ENCODE results near the gene TCP10L.
"Not testable (repeated sequence)": the region's sequence is repeated elsewhere in the genome, so short reads cannot be mapped to it uniquely, and the experiment has no call there.

Gene TCP10L

DNA sequence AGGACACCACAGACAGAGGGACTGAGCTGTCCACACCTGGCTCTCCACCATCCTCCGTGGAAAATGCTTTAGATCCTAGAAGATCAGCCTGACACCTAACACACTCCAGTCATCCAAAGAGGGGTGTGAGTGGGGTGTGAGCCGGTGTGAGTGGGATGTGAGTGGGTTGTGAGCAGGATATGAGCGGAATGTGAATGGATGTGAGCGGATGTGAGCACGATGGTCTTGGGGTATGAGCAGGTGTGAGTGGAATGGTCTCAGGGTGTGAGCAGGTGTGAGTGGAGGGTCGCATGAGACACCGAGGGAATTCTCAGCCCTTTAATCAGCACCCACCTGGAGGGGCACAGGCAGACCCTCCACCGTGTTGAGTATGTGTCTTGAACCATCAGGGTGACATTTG is 851 bp downstream of the TCP10L start:
- DNase-seq = no peak

DNA sequence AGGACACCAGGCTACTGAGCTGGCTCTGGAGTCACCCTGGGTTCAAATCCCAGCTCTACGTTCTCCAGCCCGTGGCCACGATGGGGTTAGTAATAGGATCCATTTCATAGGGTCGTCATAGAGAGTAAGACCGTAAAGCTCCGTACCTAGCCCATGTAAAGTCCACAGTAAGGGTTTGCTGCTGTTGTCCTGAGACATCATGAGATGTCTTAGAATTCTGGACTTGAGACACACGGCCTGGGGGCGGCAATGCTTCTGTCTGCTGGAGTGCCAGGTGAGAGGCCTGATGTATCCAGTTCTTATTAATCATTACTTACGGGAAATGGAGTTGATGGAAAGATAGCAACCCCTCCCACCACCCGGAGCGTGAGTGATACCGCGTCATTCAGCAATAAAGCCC is 3.6 kb downstream of the TCP10L start:
- DNase-seq = no peak

DNA sequence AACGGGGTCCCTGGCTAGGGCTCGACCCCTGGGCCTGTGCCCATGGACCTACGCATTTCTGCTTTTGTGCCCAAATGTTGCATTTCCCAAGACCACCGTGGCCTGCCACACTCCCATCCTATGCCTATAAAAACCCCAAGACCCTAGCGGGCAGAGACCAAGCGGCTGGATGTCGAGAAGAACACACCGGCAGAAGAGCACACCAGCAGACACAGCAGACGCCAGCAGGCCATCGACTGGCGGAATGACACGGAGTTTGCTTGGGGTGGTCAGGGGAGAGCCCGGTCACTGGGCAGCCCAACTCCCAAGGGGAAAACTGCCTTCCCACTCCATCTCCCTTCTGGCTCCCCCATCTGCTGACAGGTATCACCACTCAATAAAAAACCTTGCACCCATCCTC is 4.4 kb downstream of the TCP10L start:
- no peak for DNase-seq

DNA sequence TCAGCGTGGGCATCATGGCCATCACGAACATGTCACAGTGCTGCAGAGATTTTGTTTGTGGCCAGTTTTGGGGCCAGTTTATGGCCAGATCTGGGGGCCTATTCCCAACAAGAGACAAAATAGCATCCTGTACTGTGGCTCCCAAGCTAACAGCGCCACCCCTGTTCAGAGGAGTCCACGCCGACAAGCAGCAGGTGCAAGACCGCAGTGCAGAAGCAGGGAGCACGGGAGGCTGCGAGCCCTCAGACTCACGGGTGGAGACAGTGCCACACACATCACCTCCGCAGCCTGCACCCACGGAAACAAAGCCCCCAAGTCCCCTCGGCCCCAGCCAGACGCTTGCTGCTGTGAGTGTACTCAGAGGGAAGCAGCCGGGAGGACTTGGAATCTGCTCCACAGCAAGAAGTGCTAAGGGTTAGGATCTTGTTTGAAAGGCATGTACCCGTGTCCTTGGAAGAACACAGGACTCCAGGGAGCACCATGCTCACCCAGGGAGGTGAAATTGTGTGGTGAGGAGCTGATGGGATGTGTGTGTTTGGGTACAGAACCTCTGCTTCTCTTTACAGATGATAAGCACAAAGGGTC is 7.1 kb downstream of the TCP10L start:
- DNase-seq = no peak

DNA sequence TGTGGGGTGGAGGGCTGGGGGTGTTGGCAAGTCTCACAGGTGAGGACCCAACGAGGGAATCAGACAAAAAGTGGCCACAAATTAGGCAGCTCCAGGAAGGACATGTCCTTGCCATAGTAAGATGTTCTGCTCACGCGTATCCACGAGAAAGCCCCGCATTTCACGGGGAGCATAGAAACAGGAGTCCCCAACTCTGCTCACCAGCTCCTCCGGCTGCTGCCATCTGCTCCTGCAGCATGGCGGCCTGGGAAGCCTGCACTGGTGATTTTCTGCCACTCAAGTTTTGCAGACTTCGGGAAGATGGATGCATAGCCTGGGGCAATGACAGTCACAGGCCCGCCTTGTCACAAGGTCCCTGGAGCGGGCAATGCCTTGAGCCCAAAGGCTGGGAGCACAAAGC is 9.3 kb downstream of the TCP10L start:
- no peak for DNase-seq

DNA sequence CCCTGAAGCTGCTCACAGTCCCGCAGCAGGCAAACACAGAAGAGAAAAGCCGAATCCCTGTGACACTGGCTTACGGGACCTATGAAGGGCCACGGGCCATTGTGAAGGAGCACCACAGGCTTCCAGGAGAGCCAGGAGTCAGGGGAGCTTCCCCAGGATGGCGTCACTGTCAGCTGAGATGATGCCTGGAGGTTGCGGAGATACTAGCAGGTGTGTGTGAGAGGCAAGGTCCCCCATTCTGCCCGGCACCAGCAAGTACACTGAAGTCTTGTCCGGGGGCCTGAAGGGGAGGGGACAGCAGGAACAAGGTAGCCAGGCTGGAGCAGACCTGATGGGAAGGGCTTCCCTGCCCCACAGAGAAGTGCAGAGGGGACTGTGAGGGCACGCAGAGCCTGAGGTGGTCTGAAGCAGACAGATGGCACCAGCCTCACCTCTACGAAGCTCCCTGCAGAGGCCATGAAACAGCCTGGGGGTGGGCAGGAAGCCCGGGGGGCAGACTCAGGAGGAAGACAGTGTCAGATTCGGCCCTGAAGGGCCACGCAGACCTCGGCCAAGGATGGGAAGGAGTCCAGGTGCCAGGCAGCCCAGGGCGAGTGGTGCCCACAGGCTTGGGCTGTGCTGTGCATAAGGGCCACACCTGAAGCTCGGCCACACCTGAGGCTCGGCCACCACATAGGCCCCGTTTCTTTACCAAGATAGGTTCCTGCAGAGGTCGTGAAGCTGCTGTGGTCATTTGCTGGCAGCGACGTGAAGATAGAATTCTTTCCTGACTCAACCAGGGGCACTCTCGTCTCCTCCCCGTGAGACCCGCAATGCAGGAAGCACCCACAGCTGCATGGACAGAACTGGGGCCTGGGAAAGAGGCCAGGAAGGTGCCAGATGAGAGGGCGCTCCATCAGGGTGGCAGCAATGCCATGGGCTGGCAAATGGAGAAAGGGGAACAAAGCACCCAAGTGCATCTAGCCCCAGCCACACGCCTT is 10.1 kb downstream of the TCP10L start:
- no peak for DNase-seq

DNA sequence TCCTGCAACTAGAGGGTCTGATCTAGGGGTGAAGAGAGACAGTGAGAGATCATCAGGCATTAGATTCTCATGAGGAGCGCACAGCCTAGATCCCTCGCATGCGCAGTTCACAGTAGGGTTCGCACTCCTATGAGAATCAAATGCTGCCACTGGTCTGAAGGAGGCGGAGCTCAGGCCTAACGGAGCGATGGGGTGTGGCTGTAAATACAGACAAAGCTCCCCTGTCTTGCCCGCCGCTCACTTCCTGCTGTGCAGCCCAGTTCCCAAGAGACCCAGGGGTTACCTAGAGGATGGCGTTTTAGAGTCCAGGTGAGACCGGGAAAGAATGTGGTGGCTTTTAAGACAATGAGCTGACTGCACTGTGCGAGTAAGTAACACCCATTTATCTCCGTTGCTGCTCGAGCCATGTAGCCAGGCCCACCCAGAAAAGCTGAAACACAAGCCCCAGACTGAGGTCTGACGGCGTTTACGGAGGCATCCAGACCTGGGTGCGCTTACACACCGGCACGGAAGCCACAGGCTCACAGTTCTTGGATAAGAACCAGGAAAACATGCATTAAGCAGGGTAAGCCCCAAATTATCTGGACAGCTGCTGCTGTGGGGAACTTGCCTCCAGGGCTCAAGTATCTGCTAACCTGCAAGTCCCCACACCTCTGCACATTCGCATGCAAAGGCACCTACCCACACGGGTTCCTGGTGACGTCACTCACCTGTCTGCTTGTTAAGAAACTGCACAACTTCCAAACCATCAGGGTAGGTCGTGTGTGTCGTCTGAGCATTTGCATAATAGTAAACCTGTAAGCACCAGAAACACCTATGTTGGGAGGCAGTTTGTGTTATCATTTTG is 12.5 kb downstream of the TCP10L start:
- DNase-seq = no peak

DNA sequence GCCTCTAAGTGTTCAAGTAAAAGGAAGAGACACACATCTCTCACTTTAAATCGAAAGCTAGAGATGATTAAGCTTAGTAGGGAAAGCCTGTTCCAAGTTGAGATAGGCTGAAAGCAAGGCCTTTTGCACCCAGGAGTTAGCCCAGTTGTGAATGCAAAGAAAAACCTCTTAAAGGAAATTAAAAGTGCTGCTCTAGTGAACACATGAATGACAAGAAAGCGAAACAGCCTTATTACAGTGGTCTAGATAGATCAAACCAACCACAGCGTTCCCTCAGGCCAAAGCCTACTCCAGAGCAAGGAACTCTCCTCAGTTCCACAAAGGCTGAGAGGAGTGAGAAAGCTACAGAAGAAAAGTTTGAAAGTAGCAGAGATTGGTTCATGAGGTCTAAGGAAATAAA is 14.9 kb downstream of the TCP10L start:
- DNase-seq = no peak

DNA sequence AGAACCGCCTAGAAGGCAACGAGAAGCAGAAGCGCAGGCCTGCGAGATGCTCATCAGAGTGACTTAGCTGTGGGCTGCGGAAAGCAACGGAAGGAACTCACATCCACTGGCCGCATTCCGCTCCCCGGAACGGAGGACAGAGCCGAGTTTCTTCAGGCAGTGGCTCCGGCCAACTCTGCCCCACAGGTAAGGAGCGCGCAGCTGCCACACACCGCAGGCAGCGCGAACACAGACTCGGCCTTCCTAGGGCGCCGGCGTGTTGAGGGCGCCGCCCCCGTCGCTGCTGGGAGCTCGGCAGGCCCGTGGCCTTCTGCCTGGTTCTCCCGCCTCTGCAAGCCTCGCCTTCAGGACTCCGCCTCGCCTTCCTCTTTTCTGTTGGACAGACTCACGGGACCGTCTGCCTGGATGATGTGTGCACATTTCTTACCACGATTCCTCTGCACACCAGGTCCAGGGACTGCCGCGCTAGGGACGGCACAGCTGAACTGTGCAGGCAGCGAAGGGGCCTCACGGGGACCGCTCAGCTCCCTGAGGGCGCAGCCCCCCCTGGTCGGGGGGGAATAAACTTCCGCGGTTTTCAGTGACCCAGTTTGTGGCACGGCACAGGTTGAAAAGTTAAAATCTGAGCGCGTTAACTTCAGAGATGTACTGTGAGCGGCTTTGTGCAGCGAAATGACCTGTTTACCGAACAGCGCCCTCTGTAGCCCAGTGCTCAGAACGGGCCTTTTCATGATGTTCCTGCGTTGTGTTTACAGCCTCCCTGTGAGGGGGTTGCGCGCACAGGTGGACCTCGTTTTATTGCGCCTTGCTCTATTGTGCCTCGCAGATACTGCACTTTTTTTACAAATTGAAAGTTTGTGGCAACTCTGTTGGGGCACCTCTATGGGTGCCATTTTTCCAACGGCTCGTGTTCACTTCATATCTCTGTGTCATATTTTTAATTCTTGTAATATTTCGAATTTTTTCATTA is 15.8 kb downstream of the TCP10L start:
- DNase-seq = peak; percentile 76 to 77

DNA sequence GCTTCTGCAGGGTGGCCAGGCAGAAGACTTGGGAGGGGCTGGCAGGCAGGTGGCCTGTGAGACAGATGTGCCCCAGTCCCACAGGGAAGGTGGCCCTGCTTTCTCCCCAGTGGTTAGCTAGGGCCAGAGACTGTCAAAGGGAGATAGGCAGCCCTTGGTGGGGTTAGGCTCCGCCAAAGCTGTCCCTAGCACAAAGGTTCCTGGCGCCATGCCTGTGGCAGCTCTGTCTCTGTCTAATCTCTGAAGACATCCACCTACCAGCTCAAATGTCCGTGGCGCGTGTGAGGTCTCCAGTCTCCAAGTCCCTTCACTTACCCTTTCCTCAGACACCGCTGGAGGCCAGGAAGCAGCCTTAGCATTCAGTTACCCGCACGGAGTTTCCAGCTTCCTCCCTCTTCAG is 17.7 kb downstream of the TCP10L start:
- DNase-seq = no peak

DNA sequence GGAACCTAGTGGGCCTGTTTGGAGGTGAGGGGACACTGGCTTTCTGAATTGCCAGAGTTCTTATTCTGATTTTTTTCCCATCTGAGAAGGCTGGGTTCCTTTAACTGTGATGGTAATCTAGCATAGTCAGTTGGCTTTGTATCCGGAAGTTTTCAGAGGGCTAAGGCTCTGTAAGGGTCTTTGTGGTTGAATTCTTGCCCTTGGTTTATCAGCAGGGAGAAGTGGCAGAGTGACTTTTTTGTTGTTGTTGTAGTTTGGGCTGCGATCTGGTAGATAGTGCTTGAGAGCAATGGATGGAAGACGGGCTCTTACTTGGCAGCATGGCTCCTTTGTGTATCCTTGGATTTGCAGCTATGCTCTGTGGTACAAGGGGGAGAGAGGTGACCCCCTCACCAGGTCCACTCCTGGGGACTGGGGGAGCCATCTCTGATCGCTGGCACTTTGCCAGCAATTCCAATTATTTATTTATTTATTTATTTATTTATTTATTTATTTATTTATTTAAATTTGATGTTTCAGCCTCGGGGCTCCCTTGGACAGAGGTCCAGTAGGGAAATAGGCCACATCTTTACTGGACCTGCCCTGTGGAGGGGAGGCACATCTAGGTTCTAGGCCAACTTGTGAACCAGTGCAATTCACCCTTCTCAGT is 18.5 kb downstream of the TCP10L start:
- DNase-seq = no peak

DNA sequence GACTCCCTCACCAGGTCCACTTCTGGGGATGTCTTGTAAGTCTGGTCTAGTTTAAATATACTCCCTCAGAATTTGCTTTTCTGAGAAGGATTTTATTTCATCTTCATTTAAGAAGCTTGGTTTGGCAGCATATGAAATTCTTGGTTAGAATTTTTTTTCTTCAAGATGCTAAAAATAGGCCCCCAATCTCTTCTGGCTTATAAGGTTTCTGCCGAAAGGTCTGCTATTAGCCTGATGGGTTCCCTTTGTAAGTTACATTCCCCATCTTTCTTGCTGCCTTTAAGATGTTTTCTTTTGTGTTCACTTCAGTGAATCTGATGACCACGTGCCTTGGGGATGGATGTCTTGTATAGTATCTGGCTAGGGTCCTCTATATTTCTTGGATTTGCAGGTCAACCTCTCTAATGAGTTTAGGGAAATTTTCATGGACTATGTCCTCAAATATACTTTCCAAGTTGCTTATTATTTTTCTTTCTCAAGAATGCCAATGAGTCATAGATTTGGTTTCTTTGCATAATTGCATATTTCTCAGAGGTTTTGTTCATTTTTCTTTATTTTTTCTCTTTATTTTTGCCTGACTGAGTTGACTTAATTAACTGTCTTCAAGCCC is 19.4 kb downstream of the TCP10L start:
- DNase-seq = no peak

DNA sequence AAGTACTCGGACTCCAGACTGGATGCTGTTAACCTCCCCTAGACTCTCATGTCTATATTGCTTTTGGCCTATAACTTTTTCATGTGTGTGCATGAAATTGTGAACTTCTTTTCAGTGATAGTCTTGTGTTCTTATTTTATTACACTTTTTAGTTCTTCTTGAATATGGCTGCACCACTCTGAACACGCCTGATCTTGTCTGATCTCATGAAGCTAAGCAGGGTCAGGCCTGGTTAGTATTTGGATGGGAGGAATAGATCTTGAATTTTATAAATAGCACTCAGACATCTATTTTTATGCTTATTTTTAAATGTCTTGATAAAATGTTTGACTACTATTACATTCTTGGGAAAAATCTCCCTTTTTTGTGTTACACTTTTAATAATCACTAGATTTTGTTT is 22.4 kb downstream of the TCP10L start:
- DNase-seq = no peak

DNA sequence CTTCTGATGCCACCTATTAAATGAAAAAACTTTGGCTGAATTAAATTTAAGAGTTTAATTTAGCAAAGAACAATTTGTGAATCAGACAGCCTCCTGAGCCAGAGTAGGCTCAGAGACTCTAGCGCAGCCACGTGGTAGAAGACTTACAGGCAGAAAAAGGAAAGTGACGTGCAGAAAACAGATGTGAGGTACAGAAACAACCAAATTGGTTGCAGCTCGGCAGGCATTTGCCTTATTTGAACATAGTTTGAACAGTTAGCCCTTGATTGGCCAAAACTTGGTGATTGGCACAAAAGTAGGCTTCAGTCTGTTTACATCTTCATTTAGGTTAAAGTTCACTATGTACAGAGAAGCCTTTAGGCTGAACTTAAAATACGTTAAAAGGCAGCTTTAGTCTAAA is 22.9 kb downstream of the TCP10L start:
- no peak for DNase-seq

DNA sequence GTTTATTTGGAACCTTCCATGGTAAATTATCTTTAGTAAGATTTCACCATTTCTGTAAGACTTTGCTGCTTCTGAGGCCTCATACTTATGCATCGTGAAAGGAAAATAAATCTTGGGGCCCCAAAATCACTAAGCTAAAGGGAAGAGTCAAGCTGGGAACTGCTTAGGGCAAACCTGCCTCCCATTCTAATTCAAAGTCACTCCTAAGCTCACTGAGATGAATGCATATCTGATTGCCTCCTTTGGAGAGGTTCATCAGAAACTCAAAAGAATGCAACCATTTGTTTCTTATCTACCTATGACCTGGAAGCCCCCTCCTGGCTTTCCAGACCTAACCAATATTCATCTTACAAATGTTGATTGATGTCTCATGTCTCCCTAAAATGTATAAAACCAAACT is 23.8 kb downstream of the TCP10L start:
- DNase-seq = not testable (repeated sequence)

DNA sequence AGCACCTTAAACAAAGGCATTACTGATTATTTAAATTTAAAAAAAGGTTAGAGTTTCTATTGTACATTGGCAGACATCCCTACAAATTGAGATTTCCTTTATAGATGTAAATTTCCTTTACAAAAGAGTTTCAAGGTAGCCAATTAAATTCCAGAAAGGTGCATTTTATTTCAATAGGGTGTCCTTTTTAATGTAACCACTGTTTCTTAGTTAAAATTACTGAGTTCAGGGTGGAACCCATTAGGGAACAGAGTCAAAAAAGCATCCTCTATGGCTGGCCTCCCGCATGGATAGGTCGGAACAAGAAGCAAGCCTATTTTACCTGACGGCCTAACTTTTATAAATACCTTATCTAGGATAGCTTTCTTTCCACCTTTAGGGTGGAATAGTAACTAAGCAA is 24.4 kb downstream of the TCP10L start:
- DNase-seq = no peak

DNA sequence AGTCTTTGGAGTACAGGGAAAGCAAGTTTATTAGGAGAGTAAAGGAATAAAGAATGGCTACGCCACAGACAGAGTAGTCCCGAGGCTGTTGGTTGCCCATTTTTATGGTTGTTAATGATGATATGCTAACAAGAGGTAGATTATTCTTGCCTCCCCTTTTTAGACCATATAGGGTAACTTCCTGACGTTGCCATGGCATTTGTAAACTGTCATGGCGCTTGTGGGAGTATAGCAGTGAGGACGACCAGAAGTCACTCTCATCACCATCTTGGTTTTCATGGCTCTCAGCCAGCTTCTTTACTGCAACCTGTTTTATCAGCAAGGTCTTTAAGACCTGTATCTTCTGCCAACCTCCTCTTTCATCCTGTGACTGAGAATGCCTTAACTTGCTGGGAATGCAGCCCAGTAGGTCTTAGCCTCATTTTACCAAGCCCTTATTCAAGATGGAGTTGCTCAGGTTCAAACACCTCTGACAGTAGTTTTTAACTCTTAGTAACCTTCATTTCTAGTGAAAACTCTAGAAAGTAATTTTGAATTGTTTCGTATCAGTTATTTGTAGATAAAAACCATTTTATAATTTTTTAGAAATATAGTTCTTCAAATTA is 26.2 kb downstream of the TCP10L start:
- no peak for DNase-seq

DNA sequence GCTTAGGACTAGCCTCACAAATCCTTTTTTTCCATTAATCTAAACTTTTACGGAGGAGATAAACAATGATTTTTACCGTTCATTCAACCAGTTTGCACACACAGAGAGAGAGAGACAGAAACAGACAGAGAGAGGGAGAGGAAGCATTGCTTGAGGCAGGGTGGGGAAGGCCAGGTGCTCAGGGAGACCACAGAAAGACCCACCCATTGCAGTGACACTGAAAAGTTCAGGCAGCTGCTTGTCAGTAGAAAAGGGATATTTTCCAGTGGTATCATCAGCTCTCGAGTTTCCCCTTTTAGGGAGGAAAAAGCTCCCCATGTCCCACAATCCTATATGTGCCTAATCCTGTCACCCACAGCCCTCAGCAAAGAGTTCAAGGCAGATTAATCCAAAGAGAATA is 27.2 kb downstream of the TCP10L start:
- no peak for DNase-seq

DNA sequence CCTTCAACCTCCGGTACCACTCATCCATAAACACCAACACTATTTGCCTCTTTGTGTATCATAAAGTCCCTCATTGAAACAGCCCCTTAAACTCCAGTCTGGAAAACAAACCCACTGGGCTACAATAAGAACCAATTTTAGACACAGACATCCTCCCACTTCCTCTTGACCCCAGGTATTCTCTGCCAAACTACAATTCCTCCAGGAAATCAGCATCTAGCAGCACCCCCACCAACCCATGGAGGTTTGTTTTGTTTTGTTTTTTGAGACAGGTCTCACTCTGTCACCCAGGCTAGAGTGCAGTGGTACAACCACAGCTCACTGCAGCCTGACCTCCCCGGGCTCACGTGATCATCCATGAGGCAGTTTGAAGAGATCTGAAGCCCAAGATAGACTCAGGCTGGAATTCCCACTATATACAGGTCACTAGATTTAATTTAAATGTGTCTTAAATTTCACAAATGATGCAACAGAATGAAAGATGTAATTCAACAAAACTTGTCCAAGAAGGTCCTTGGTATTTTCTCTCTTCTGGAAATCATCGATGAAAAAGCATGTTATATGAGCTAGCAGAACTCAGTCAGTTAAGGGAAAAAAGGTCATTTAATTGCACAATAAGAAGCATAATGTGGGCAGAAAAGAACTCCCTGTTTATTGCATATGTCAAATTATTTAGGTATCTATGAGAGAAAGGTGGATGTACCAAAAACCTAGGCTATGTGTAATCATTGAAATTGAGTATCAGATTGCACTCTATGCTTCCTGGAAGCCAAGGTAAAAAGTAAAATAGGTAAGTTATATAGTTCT is 30.3 kb downstream of the TCP10L start:
- no peak for DNase-seq

DNA sequence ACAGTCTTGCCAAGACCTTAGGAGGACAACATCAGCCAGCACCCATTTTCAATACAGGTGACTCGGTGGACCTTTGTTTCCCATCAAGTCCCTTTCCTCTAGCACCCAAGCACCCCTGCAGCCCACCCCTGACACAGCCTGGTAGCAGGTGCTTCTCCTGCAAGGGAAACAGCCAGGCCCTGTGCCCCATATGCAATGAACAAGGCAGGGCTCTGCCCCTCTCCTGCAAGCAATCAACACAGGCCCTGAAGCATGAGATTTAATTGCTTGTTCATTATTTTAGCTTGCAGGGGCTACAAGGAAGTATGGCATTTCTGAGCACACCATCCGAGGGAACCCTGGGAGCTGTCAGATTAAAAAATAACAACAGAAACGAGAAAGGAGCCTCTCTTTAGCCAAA is 35.4 kb downstream of the TCP10L start:
- no peak for DNase-seq

All from stimulated activated CD4-positive, alpha-beta T cell treated with anti-CD3 and anti-CD28 coated beads, Interleukin-2, amount 100 ng/mL, for 48 hours (primary cell).